BE2C (cell line): Measurements from ENCODE around the gene KRTAP10-7.
"Not testable (repeated sequence)": the region's sequence is repeated elsewhere in the genome, so short reads cannot be mapped to it uniquely, and the experiment has no call there.

Source experiments
- DNase-seq: peaks from one replicate; pipeline ENCODE4 v3.0.0-alpha.2; 2020
- H3K27me3 ChIP-seq: fragments of 250-450 bp; sonication (Bioruptor Pico); 2 replicates; pipeline ENCODE4 v1.5.1; 2020; ENCODE audit warnings: mild to moderate bottlenecking
- H3K36me3 ChIP-seq: fragments of 250-450 bp; sonication (Bioruptor Pico); 2 replicates; pipeline ENCODE4 v1.5.1; 2020; ENCODE audit warnings: mild to moderate bottlenecking
- H3K4me1 ChIP-seq: fragments of 250-450 bp; sonication (Bioruptor Pico); 2 replicates; pipeline ENCODE4 v1.5.1; 2020
- H3K4me3 ChIP-seq: 2 replicates; pipeline ENCODE4 v1.5.1; 2011; ENCODE audit warnings: low read depth, low read length
- H3K9me3 ChIP-seq: fragments of 250-450 bp; sonication (Bioruptor Pico); 2 replicates; pipeline ENCODE4 v1.5.1; 2020
- TF ChIP-seq, protein P1 (sequence below): IDR thresholded peaks from 2 replicates; pipeline ENCODE4 v1.5.1; 2012; ENCODE audit warnings: mild to moderate bottlenecking, low read depth, low read length

Gene KRTAP10-7

DNA sequence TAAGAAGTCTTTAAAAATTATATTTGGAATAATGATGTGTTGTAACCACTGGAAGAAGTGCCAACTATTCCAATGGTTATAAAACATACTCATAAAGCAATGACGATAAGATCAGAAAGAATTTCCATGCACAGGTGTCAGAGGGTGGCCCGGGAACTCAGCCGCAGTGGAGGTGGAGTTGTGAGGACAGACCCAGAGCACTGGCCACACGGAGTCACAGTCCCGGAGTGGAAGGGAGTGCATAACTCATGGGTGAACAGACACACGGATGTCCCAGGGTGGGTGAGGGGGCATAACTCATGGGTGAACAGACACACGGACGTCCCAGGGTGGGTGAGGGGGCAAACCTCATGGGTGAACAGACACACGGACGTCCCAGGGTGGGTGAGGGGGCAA, 24.4 kb upstream of the KRTAP10-7 start:
- Histone ChIP-seq H3K9me3 (no peaks in the 10 kb centered on the region), H3K4me3 (no peak overlapping the region), H3K36me3 (no peaks in the 10 kb centered on the region), H3K4me1 (no peaks in the 10 kb centered on the region), H3K27me3 (peaks cover 16% of the 10 kb centered on the region)
- no peak for DNase-seq
- TF ChIP-seq, protein P1, sequence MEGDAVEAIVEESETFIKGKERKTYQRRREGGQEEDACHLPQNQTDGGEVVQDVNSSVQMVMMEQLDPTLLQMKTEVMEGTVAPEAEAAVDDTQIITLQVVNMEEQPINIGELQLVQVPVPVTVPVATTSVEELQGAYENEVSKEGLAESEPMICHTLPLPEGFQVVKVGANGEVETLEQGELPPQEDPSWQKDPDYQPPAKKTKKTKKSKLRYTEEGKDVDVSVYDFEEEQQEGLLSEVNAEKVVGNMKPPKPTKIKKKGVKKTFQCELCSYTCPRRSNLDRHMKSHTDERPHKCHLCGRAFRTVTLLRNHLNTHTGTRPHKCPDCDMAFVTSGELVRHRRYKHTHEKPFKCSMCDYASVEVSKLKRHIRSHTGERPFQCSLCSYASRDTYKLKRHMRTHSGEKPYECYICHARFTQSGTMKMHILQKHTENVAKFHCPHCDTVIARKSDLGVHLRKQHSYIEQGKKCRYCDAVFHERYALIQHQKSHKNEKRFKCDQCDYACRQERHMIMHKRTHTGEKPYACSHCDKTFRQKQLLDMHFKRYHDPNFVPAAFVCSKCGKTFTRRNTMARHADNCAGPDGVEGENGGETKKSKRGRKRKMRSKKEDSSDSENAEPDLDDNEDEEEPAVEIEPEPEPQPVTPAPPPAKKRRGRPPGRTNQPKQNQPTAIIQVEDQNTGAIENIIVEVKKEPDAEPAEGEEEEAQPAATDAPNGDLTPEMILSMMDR = no peak

DNA sequence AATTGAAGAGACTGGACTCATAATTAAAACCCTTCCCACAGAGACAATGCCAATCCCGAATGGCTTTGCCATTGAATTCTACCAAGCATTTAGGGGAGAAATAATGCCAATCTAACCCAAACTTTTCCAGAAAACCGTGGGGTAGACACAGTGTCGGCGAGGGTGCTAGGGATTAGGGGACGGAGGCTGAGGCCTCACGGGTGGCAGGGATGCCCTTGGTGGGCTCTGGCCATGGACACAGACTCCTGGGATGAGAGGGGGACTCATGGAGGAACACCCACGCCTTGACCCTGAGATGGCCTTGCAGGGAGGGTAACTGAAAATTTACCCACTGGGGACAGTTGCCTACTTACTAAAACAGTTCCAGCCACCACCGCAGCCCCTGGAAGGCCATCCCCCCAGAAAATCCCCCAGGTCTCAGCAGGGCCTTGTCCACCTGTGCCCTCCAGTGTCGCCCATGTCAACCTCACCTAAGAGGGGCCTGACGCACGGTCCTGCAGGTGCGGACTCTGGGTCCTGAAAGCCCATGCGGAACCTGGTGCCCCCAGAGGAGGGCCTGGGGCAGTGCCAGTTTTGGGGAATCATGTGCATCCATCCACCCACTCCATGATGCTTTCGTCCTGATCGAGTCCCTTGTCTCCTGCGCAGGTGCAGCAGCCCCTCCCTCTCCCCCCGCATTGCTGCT, 21.9 kb upstream of the KRTAP10-7 start:
- Histone ChIP-seq H3K27me3 (peaks cover 7% of the 10 kb centered on the region), H3K9me3 (no peaks in the 10 kb centered on the region)
- DNase-seq = no peak

DNA sequence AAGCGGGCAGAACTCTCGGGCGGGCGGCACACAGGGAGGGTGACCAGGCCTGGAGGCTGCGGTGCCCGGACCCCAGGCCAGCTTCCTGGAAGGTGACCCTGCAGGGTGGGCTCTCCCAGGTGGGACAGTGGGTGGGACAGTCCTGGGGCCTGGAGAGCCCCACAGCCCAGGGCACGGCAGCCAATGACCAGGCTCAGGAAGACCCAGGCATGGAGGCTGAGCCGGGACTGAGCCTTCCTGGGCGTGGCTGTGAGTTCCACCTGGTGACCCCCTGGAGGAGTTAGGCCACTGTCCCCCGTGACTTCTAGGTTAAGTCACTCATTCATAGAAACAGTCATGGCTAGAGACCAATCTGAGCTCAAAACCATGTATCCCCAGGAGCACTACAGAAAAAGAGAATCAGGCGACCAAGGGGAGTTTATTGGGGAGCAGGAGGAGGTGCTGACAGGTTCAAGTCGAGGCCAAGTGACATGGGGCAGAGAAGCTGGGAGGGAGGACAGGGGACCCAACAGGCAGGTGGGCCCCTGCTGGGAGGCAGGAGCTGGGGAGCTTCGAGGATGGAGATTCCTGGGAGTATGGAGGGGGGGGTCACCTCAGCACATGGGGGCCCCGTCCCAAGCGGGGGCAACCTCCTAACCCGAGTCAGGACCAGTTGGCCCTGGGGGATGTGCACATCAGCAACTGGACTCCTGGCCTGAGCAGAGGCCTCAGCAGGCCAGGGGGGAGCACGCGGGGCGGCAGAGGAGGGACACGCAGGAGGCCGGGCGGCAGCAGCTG, 21.2 kb upstream of the KRTAP10-7 start:
- no peaks in the 10 kb centered on the region for H3K4me1 ChIP-seq
- H3K9me3 ChIP-seq = no peaks in the 10 kb centered on the region
- H3K4me3 ChIP-seq = no peak overlapping the region
- TF ChIP-seq, protein P1 = no peak
- no peaks in the 10 kb centered on the region for H3K36me3 ChIP-seq
- H3K27me3 ChIP-seq = peaks cover 7% of the 10 kb centered on the region; the same call in 1 of the 2 replicates
- no peak for DNase-seq

More for the DNA sequence above, 21.9 kb upstream of the KRTAP10-7 start:
- Histone ChIP-seq H3K4me3 (no peak overlapping the region), H3K4me1 (no peaks in the 10 kb centered on the region), H3K36me3 (no peaks in the 10 kb centered on the region)
- TF ChIP-seq, protein P1 = no peak

DNA sequence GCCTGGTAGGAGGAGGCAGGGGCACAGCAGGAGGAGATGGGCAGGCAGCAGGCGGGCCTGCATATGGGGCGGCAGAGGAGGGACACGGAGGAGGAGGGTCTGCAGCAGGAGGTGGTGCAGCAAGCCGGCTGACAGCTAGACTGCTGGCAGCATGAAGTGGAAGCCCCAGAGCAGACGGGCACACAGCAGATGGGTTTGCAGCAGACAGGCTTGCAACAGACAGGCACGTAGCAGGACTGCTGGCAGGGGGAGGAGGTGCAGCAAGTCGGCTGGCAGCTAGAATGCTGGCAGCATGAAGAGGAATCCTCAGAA, 20.6 kb upstream of the KRTAP10-7 start:
- Histone ChIP-seq H3K27me3 (peaks cover 7% of the 10 kb centered on the region; the same call in 1 of the 2 replicates), H3K9me3 (no peaks in the 10 kb centered on the region), H3K4me3 (no peak overlapping the region), H3K36me3 (no peaks in the 10 kb centered on the region), H3K4me1 (no peaks in the 10 kb centered on the region)
- TF ChIP-seq, protein P1 = no peak
- DNase-seq = no peak

DNA sequence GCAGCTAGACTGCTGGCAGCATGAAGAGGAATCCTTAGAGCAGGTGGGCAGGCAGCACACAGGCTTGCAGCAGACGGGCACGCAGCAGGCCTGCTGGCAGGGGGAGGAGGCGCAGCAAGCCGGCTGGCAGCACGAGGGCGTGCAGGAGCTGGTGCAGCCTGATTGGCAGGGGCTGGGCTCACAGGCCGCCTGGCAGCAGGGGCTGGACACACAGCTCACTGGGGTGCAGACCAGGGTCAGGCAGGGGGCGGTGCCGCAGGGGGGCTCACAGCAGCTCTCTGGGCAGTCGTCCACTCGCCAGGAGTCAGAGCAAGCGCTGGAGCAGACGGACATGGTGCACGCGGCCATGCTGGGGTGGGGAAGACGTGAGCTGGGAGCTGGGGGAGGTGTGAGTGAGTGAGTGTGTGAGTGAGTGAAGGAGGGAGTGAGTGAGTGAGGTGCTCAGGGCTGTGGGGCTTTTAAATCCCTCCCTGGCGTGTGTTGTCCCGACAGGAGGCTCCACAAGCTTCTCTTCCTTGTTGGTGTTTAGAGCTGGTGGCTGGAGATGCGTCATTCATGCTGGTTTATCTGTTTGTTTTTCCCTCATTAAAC, 20.1 kb upstream of the KRTAP10-7 start, which contains the start of gene KRTAP10-5:
Gene KRTAP10-5, minus strand, starts transcription at position 374 of the 591 bp plus-strand sequence. Its CDS starts 26 bp downstream, at position 348.
- H3K4me1 ChIP-seq, H3K9me3 ChIP-seq, H3K27me3 ChIP-seq, H3K4me3 ChIP-seq, DNase-seq, H3K36me3 ChIP-seq: not testable (repeated sequence)

DNA sequence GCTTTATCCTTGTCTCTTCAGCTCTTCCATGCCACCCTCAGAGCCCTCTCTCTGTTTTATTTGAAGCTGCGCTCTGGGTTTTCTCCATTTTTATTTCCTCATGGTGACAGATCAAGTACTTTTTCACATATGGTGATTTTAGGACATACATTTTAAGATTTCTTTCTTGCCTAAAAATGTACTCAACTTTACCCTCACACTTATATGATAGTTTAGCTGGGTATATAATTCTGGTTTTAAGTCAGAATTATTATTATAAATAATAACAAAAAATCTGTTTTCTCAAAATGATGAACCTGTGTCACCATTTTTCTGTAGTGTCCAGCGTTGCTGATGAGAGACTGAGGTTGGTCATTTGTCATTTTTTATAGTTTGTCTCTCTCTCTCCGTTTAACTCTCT, 19.2 kb upstream of the KRTAP10-7 start:
- Histone ChIP-seq H3K4me3 (no peak overlapping the region), H3K4me1 (no peaks in the 10 kb centered on the region), H3K36me3 (no peaks in the 10 kb centered on the region), H3K27me3 (peaks cover 4% of the 10 kb centered on the region; the same call in 1 of the 2 replicates), H3K9me3 (no peaks in the 10 kb centered on the region)
- TF ChIP-seq, protein P1 = no peak
- no peak for DNase-seq
